GM19468 (cell line): Measurements from ENCODE around the gene GPR50.

Source experiments
- ATAC-seq: cut with Tn5 transposase; IDR thresholded peaks from one replicate; pipeline ENCODE4 v1.9.1; 2021; ENCODE audit warnings: mild to moderate bottlenecking, moderate library complexity, moderate number of reproducible peaks; ENCODE audit not compliant: unreplicated experiment; ENCODE audit errors: extremely low read depth

Gene GPR50

DNA sequence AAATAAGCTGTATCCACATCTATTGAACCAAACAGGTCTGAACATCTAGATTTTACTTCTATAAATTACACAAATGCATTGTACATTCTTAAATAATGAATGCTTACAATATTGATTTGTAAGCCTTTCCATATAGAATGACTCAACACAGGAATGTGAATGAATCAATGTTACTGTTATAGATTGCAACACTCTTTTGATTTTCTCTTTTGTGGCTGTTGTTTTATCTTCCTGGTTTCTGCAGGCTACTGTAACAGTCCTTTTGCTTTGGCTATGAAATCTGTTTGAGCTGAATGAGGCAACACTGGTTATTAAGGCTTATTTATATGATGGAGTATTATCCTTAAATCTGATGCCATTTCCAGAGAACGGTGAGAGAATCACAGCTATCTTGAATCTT, 49.5 kb downstream of the GPR50 start:
- ATAC-seq: no peak

DNA sequence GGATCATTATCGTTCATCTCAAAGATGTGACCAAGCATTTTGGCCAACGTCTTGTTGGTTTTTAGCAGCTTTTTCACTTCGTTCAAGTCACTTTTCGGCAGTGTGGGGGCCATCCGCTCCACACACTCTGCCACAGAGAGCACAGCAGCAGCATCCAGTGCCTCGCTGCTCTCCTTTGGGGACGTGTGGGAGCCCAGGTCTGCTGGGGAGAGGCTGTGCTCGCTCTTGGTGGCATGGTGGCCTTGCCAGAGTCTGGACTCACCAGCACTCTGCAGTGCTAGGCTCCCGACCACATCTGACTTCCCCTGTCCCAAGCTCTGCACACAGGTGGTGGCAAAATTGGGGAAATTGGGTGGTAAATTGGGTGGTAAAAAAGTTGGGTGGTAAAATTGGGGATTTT, 50.6 kb downstream of the GPR50 start:
- ATAC-seq: no peak

DNA sequence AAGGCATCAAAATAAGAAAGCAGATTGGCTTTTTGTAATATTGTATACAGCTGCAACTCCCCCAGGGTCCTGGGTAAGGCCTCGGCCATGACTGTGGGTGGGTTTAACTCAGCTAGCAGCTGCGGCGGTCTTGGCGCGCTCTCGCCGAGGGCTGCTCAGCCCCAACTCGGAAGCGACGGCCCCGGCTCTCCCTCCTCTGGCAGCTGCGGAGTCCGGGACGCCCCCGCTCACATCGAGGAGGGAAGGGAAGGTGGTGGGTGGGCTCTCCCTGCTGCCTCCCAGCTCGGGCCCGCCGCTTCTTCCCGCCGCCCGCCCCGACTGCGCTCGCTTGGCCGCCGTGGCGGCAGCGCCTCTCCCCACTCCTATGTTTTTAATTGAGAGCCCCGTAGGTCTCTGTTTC, 51.2 kb downstream of the GPR50 start:
- no peak for ATAC-seq

DNA sequence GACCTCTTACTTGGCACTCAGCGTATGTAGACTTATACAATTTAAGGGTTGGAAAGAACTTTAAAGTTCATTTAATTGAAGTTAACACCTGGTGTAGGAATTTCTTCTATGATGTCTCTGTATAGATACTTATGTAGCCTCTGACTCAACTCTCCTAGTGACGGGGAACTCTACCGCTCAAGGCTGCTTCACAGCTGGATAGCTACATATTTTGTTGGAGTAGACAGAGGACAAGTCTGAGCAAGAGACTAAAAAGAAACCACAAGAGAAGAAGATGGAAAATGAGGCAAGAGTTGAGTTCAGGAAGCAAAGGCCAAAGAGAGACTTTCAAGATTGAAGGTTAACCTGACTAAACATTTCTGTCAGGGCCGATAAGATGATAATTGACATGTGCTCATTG, 52.6 kb downstream of the GPR50 start:
- ATAC-seq: no peak
